ENCODE results near the gene CRELD2.
A peak's percentile ranks its signal among the peaks of the same experiment; 100 is the strongest.

CRELD2 gene

DNA sequence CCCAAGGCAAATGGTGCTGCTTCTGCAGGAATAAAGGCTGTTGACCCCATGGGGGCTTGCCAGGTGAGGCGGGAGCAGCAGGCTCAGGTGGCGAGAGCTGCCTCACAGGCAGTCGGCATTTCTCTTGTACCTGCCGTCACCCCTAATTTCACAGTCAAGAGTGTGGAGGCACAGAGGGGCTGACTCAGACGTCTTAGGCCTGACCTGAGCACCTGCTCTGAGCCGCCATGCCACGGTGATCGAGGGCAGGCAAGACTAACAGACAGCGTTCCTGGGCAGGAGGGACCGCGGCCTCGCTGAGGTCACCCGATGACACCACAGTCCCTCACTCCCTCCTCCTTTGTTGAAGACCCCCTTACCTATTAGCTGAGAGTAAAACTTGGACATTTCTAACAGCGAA is 5.4 kb upstream of the CRELD2 start:
- Histone ChIP-seq H3K4me3 (no peak overlapping the region), H3K27ac (no peak overlapping the region)
- no peak for DNase-seq (ENCODE audit: low spot score)
- TF ChIP-seq, protein P1, sequence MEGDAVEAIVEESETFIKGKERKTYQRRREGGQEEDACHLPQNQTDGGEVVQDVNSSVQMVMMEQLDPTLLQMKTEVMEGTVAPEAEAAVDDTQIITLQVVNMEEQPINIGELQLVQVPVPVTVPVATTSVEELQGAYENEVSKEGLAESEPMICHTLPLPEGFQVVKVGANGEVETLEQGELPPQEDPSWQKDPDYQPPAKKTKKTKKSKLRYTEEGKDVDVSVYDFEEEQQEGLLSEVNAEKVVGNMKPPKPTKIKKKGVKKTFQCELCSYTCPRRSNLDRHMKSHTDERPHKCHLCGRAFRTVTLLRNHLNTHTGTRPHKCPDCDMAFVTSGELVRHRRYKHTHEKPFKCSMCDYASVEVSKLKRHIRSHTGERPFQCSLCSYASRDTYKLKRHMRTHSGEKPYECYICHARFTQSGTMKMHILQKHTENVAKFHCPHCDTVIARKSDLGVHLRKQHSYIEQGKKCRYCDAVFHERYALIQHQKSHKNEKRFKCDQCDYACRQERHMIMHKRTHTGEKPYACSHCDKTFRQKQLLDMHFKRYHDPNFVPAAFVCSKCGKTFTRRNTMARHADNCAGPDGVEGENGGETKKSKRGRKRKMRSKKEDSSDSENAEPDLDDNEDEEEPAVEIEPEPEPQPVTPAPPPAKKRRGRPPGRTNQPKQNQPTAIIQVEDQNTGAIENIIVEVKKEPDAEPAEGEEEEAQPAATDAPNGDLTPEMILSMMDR (IDR thresholded peaks at IDR 0.05): no peak

DNA sequence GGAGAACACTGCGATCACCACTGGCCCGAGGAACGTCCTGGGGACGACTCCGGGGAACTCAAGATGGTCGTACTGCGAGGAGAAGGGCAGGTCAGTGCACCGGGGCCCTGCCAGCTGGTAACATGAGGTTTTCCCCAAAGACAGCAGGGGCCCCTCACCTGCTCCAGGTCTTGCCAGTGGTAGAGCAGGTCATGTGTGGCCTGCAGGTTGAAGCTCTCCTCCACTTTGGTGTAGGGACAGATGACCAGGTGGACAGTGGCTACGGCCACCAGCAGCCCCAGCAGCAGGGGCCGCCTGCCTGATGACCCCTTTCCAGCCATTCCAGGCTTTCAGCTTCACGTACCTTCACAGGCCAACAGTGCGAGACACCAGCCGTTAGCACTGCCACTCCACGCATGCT is 5.0 kb upstream of the CRELD2 start:
- no peak overlapping the region for H3K4me3 ChIP-seq
- no peak for DNase-seq (ENCODE audit: low spot score)
- TF ChIP-seq, protein P1 (IDR thresholded peaks at IDR 0.05): no peak
- no peak overlapping the region for H3K27ac ChIP-seq

DNA sequence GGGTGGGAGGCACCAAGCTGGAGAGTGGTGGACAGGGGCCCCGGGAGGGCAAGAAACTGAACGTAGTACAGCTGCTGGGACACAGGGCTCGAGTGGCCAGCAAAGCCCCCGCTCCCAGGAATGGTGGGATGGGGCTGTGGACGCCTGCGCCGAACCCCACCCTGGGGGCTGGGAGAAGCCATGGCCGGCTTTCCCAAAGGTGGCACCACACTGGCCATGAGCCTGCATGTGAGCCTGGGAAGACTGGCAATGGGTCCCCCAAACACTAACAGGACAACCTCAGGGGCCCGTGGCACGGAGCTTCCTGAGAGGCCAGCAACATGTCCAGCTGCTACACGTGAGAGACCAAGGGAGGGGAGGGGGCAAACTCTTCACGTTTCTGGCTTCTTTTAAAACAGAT is 4.2 kb upstream of the CRELD2 start:
- Histone ChIP-seq H3K4me3 (no peak overlapping the region), H3K27ac (no peak overlapping the region)
- no peak for DNase-seq (ENCODE audit: low spot score)
- TF ChIP-seq, protein P1 (IDR thresholded peaks at IDR 0.05): no peak

DNA sequence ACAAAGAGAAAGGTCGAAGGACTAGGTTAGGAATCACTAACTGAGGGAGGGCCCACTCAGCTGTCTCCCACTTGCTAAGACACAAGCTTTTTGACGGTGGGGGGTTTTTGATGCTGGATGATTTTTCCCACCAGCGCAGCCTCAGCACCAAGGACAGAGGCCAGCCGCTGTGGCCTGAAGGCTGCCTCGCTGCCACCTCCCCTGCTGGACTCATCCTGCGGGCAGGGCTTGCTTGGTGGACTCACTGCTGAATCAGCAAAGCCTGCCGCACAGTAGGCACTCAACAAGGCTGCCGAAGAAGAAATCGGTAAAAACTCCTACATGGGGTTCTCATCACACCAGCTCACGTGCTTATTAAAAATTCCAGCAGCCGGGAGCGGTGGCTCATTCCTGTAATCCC is 2.8 kb upstream of the CRELD2 start:
- TF ChIP-seq, protein P1 (IDR thresholded peaks at IDR 0.05): no peak
- no peak overlapping the region for H3K27ac ChIP-seq
- DNase-seq (ENCODE audit: low spot score): no peak
- no peak overlapping the region for H3K4me3 ChIP-seq

DNA sequence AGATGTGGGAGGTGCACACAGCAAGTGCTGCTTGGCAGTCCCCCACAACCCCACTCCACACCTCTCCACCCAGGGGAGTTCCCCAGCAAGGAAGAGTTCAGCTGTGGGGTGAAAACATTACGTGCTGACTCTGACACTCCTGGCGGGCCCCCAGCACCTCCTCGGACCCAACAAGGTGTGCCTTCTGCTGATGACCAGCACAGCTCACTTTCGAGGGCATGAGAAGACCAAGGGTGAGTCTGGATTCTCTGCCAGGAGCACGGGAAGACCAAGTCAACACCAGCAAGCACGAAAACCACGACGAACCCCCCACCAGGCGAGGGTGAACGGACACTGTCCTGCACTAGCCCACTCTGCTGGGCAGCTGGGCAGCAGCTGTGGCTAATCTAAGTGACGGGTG is 1.6 kb upstream of the CRELD2 start:
- DNase-seq (ENCODE audit: low spot score): no peak
- peak overlapping the region; percentile 97 for H3K4me3 ChIP-seq
- TF ChIP-seq, protein P1 (IDR thresholded peaks at IDR 0.05): no peak
- H3K27ac ChIP-seq: no peak overlapping the region

DNA sequence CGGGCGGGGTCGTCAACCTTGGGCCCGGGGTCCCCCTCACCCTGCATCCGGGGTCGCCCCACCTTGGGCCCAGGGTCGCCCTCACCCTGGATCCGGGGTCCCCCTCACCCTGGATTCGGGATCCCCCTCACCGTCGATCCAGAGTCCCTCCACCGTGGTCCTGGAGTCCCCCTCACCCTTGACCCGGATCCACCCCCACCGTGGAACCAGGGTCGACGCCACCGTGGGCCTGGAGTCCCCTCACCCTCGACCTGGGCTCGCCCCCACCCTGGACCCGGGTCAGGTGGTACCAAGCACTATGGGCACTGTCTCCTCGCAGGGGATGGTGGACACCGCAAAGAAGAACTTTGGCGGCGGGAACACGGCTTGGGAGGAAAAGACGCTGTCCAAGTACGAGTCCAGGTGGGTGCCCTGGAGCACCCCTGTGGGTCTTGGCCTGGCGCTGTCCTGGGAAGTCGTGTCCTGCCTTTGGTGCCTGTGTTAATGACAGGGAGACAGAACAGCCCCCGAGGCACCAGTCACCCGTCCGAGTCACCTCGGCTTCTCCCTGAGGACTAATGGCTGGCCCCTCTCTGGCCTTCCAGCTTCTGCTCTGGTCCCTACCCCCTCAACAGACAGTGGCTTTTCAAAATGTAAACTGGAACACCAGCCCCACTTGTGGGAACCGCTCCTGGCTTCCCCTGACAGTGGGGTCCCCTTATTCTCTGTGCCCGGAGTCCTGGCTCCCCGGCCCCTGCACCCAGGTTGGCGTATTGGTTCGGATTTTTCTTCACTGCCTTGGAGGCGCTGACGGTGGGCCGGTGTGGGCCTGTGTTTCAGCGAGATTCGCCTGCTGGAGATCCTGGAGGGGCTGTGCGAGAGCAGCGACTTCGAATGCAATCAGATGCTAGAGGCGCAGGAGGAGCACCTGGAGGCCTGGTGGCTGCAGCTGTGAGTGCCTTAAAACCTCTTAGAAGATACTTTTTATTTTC is 762 bp downstream of the CRELD2 start:
- DNase-seq (ENCODE audit: low spot score): no peak
- Histone ChIP-seq H3K4me3 (peak overlapping the region; percentile 97), H3K27ac (peak overlapping the region; percentile 54 to 95)

More for the DNA sequence above, 762 bp downstream of the CRELD2 start:
- TF ChIP-seq, protein P1 (IDR thresholded peaks at IDR 0.05): no peak
